Midbrain (tissue), 1 donor: ENCODE results near the gene EYA2.
"Not testable (repeated sequence)": the region's sequence is repeated elsewhere in the genome, so short reads cannot be mapped to it uniquely, and the experiment has no call there.

Experiments
- DNase-seq: peaks from one replicate; lab custom pipeline; 2025; lab: John Stamatoyannopoulos, UW

The EYA2 gene

GRCh38 chr20:46953596-46953995, 59.0 kb downstream of the EYA2 start:
- no peak for DNase-seq

DNA sequence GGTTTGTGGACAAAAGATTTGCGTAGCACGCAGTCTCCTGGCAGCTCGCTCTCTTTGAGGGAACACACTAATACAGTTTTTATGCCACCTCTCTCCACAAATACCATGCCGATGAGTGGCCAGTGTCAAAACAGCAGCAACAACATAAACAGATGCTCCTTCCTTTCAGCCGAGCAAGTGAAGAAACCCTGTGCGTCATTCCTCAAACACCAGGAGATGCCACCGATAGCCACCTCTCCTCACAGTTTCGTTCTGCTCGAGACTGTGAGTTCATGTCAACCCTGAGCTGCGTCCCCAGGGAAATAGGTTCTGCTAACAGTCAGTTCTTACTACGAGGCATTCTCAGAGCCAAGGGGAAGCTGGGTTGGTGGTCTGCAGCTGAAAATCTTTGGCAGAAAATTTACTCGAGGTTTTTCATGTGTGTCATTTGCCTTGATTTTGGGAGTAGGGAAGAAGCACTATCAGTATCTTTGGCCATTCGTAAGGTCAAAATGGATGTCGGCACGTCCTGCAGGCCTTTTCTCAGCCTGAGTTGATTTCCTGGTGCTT, 59.9 kb downstream of the EYA2 start:
- no peak for DNase-seq

- DNase-seq = no peak
These were observed 61.2 kb downstream of the EYA2 start for GRCh38 chr20:46955601-46956556.

- DNase-seq = no peak
These were observed 64.5 kb downstream of the EYA2 start for GRCh38 chr20:46959081-46959692.

GRCh38 chr20:46959821-46960220, 65.2 kb downstream of the EYA2 start:
- no peak for DNase-seq

- no peak for DNase-seq
These were observed 65.9 kb downstream of the EYA2 start for GRCh38 chr20:46960536-46960935.

- DNase-seq = not testable (repeated sequence)
These were observed 67.3 kb downstream of the EYA2 start for GRCh38 chr20:46961968-46962367.

DNA sequence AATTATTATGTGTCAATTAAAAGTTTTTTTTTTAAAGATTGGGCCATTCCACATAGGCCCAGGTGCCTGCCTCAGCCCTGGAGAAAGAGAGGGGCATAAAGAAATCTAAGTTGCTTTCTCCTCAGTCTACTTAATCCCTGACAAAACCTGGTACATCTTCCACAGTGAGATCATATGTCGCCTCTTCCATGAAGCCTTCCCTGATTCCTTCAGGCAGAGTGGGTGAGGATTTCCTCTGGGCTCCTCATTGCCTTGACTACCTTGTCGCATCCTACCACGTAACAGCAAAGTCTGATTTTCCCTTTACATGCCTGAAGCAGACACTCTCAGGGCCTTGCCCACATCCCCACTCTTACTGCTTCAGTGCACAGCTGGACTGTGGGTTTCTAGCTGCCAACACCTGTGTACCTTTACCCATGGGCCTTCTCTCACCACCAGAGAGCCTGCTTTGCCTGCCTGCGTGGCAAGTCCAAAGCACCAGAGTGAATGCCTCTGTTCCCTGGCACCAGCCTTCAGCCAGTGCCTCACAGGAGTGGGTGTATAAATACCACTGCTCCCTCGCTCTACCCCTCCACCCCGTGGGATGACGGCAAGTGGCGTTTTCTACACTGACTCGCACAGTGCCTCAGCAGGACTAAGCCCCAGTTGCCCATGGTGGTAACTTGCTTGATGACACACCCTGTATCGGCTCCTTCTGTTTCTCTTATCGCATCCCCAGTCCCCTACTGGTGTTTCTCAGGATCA, 68.0 kb downstream of the EYA2 start:
- DNase-seq = no peak

DNA sequence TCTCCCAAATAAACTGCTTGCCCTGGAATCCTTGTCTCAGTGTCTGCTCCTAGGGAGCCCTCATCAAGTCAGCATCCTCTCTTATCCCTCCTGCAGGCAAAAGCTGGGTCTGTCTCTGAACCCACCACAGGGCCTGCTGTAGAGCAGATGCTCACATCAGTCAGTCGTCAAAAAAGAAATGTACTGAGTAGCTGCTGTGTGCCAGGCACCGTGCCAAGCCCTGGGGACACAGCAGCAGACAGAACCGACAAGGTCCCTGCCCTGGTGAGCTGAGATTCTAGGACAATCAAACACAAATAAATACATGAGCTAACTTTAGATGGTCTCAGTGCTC, 68.5 kb downstream of the EYA2 start:
- no peak for DNase-seq

DNA sequence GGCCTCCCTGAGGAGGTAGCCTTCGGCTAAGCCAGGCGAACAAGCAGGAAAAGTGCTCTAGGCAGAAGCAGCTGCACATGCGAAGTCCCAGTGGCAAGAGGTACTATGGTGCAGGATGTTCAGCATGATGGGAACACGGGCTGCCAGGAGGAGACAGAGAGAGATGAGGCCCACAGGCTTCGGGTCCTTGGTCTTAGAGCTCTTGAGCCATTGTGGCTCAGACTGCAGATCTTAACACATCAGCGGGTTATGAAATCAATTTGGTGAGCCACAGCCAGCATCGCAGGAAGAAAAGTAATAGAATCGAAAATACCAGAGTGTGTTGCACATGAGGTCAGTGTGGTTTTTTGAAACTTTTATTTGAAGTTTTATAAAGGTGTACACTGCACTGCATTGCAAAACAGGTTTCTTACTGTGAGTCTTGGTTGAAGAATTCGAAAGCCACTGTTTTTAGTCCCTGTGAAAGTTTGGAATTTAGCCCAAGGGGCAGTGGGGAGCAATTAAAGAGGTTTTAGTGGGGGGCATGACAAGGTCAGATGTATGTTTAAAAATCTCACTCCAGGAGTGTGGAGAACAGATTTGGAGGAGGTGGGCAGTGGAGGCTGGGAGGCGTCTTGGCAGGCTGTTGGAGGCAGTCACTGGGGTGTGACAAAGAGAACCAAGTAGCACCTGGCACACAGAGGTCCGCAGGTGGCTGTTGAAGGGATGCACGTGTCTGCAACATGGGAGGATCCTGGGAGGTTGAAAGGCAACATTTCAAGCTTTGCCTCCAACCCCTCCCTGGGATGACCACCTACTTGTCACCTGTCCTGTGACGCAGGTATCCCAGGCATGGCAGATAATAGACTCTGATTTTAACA, 69.3 kb downstream of the EYA2 start:
- no peak for DNase-seq

GRCh38 chr20:46964618-46965455, 70.2 kb downstream of the EYA2 start:
- DNase-seq = no peak

DNA sequence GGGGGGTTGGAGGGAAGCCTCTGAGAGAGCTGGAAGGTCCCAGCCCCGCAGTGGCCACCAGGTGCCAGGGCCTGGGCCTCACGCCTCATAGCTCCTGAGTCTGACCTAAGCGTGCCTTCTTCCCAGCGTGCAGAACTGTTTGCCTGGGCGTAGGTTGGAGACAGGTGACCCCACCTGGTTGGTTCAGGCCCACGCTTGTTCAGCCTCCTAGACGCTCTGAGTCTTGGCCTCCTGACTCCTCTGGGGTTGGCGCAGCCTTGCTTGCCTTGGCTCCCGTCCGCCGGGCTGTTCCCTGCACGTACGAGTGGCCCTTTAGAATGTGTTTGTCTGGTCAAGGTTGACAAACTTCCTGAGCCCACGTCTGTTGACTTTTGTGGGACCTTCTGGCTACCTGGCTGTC, 70.8 kb downstream of the EYA2 start:
- DNase-seq = no peak

GRCh38 chr20:46967646-46968045, 73.0 kb downstream of the EYA2 start:
- DNase-seq = no peak

DNA sequence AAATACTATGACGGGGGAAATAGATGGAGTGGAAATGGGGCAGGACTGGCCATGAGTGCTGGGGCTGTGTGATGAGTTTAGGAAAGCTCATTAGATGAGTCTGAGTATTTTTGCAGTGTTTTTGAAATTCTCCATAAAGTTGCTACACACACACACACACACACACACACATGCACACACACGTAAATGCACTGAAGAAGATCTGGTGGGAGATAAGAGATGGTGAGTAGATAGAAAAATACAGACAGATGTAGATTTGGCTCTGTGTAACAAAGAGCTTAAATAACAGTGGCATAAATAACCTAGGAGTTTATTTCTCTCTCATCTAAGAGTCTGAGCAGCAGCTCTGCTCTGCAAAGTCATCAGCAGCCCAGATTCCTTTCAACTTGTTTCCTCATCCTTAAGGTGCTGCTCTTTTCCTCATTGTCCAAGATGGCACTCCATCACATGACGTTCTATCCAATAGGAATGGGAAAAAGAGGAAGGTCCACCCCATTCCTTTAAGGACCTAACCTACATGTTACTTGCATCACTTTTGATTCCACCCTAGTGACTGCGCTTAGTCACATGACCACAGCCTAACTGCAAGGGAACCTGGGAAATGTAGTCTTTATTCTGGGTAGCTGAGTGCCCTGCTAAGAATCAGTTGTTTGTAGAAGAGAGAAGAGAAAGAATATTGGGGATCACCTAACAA, 76.4 kb downstream of the EYA2 start:
- peak; percentile 34 for DNase-seq

DNA sequence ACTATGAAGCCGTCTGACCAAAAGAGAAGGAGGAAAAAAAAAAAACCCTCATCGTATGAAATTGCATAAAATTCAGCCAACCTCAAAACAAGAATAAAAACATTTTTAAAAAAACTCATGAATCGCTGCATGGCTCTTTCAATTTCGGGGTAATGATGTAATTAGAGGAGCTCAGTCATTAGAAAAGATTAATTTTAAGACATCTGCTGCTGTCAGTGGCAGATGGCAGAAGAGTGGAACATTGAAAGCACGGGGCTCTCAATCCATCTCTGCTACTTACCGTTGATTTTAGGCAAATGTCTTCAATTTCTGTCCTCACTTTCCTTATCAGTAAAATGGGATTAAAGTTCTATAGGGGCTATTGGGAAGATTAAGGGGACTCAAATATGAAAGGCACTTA, 79.1 kb downstream of the EYA2 start:
- DNase-seq = no peak

- no peak for DNase-seq
These were observed 80.2 kb downstream of the EYA2 start for GRCh38 chr20:46974669-46975434.

GRCh38 chr20:46975976-46976375, 81.3 kb downstream of the EYA2 start:
- no peak for DNase-seq

GRCh38 chr20:46977204-46977603, 82.6 kb downstream of the EYA2 start:
- DNase-seq = no peak

DNA sequence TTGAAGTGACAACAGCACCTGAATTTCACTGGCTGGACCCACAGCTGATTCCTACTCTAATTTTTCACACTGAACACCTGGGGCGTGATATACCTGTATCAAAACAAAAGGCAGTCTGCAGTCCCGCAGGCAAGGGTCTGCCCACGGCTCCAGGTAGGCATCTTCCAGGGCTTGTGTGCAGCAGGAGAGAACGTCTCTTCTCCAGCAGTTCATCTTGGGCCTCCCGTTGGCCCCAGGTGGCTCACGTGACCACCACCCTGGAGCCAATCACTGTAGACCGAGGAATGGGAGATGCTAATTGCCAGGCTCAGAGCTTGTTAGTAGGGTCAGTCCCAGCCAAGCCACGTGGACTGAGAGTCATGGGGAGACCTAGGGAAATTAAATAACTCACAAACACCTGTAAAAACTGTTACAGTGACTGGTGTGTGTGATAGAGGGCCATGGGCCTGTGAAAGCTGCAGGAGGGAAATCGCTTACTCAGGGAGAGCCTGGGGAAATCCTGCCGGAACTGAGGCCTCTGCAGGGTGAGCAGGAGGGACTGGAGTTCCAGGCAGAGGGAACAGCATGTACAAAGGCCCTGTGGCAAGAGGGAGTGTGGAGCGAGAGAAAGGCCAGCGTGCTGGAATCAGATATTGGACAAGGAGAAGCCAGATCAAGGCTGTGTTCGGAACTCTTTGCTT, 83.4 kb downstream of the EYA2 start:
- no peak for DNase-seq
